GM12892 (cell line): ENCODE data around the gene PDGFC.

Experiments
- POLR2A ChIP-seq: IDR thresholded peaks from 2 replicates; pipeline ENCODE4 v1.6.1; 2011; ENCODE audit warnings: low read depth, low read length, control low read depth
- POLR2AphosphoS5 ChIP-seq: IDR thresholded peaks from 2 replicates; pipeline ENCODE4 v1.6.1; 2011; ENCODE audit warnings: low read depth, low read length, control low read depth
- TAF1 ChIP-seq: IDR thresholded peaks from 2 replicates; pipeline ENCODE4 v1.6.1; 2011; ENCODE audit warnings: low read depth, mild to moderate bottlenecking, control low read depth, low read length, borderline replicate concordance

DNA sequence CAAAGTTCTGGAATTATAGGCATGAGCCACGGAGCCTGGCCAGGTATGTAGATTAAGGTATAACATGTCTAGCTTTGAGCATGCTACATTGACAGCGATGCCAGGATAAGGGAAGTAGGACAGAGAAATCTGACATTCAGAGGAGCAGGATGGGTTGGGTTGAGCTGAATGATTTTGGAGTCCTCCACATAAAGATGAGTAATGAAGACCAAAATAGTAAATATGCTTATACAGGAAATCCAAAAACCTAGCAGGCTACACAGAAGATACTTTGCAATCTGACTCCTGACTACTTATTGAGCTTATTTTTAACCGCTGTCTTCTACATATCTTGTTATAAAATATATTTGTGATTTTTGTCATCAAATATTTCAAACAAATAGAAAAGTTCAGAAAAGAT, 69.7 kb downstream of the PDGFC start:
- TF ChIP-seq POLR2AphosphoS5 (no peak), POLR2A (no peak), TAF1 (no peak)
